GM21360 (cell line): ENCODE measurements around the gene MYBBP1A.

ENCODE experiments used
- ATAC-seq: cut with Tn5 transposase; IDR thresholded peaks from one replicate; pipeline ENCODE4 v1.9.1; 2021; ENCODE audit warnings: mild to moderate bottlenecking, moderate library complexity; ENCODE audit not compliant: unreplicated experiment

The MYBBP1A gene

DNA sequence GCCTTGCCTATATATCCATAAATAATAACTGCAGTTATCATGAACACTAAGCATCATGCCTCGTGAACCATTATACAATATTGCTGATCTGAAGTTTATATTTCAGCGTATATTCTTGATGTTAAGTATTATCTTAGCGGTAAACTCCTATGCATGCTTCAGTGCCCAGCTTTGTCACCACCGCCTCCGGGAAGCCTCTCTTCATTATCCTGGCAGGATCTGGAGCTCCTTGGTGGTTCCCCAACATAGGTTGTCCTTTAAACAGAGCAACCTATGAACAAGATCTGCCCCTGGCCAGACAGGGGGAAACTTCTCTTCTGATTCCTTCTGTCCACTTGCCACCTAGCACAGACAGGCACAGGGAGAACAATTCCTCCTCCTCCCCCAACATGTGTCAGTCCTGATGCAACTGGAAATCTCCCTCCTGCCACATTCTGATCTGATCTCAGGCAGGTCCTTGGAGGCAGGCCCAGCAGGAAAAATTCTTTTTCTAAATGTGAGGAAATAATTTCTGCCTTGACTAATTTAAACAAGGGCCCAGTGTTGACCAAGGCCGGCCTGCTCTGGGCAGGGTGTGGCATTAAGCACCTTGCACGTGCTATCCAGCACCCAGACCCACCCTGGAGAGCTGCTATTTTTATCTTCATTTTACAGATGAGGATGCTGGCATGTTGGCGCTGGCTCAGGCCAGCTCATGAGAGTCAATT, 34.1 kb downstream of the MYBBP1A start:
- no peak for ATAC-seq

DNA sequence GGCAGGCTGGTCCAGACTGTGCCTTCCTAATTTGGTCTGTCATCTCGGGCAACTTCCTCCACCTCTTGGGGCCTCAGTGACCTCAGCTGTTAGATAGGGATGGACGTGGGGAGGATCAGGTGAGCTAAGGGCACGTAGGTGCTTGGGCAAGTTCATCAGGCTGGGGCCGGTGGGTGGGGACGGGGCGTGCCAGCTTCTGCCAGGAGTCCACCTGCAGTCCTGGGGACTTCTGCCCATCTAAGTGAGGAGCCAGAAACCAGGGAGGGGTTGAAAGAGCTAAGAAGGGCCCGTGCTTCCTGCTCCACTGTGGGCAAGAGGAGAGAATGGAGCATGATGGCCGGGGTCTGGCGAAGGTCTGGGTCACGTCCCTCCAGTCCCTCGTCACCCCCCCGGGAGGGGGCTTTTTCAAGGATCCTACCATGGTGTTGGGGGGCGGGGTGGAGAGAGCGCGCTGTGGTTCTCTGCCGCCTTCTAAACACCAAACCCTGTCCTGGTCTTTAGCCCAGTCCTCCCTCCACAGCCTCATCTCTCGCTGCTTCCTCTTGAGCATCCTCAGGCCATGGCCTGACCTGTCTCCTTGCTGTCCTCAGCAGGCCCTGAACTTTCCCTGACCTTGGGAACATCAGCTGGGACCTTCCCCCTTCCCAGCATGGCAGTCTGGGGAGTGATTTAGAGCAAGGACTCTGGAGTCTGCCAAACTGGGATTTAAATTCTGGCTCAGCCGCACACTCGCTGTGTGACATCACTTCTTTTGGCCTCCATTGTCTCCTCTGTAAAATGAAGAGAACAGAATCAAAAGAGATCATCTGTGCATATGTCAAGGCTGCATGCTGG, 34.9 kb downstream of the MYBBP1A start:
- no peak for ATAC-seq

DNA sequence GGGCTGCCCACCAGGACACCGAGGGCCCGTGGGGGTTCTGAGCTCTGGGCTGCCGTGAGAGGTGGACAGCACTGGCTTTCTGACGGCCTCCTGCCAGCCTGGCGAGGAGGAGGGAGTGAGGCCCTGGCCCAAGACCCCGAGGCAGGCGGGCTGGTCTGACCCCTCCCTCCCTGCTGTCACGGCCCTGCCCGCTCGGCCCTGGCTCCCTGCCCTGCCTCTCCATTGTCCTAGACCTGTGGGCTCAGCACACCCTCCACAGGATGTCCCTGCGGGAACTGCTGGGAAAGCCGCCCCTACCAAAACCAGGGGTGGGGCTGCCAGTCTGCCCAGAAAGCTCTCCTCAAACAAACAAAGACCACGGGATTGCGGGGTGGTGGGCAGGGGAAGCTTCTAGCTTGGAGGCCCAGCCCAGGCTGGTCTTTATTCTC, 35.8 kb downstream of the MYBBP1A start:
- no peak for ATAC-seq

DNA sequence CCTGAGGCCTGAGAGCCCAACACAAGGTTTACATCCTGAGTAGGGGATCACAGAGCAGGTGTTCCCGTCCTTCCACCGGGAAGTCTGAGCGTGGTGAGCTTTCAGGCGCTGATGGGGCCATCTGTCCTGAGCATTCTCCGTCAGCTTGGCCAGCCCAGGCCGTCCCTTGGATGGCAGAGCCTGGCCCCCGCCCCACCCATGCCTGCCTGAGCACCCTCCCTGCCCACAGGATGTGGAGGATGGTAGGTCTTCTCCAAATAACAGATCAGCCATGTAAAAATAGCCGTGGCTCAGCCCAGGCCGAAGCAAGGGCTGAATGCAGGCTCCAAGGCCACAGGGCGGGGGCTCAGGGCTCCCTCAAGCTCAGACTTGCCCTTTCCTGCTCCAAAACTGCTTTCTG, 36.3 kb downstream of the MYBBP1A start:
- no peak for ATAC-seq

DNA sequence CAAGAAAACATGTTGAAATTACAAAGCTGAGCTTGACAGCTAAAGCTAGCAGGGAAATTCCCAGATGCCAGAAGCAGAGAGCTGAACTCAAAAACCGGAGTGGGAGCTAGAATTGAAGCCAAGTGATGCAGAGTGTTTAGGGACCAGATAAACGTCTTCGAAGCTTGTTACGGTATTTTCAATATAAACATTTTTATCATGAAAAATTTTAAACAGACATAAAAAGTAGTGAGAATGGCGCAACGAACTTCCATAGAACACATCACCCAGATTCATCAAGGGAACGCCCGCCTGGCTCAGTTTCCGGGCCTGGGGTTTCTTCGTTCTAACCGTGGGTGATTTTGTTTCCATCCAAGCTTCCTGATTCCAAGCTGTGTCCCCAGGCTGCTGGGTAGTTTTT, 38.4 kb downstream of the MYBBP1A start:
- ATAC-seq: no peak

DNA sequence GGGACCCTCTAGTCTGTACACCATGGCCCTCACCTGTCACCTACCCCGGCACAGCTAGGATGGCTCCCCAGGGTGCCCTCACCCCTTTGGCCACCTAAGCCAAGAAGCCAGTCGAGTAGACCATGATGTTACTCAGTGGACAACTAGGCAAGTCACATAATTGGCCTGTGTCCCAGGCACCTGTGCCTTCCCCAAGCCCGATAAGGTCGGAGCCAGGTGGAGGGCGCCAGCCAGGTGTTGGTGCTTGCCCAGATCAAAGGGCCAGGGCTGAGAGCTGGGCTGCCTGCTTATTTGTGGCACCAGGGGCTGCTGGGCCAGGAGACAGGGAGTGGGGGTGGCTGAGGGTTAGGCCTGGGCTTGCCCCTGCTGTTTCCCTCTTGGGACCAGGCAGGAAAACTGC, 39.7 kb downstream of the MYBBP1A start:
- no peak for ATAC-seq

DNA sequence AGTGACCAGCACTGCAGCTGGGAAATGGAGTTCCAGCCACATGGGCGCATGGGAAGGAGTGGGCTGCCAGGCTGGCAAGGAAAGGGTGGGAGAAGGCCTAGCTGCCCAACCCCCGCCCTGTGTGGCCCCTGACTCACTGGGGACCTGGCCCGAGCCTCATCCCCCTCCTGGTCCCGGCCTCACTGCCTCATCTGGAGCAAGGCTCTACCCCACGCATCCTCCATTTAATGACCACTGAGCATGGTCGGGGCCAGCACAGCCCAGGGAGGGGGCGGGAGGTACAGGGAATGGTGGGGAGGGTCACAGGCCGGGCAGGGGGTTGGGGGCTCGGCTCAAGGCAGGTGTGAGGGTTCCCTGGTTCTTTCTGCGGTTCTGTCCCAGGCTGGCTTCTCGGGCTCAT, 40.4 kb downstream of the MYBBP1A start:
- ATAC-seq: no peak

DNA sequence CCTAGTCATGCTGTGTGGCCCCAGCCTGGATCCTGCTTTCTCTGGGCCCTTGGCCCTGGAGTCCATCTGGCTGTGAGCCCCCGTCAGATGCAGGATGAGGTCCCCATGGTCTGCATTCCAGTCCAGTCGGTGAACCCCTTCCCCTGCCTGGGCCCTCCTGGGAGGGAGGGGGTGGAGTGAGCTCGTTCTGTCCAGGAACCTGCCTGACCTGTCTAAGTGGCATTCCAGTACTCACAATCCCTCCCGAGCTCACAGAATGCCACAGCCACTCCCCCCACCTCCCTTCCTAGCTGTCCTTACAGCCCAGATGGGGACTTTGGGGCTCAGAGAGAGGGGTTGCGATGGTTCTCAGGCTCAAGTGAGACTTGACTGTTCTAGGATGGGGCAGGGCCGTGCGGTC, 41.0 kb downstream of the MYBBP1A start:
- no peak for ATAC-seq

DNA sequence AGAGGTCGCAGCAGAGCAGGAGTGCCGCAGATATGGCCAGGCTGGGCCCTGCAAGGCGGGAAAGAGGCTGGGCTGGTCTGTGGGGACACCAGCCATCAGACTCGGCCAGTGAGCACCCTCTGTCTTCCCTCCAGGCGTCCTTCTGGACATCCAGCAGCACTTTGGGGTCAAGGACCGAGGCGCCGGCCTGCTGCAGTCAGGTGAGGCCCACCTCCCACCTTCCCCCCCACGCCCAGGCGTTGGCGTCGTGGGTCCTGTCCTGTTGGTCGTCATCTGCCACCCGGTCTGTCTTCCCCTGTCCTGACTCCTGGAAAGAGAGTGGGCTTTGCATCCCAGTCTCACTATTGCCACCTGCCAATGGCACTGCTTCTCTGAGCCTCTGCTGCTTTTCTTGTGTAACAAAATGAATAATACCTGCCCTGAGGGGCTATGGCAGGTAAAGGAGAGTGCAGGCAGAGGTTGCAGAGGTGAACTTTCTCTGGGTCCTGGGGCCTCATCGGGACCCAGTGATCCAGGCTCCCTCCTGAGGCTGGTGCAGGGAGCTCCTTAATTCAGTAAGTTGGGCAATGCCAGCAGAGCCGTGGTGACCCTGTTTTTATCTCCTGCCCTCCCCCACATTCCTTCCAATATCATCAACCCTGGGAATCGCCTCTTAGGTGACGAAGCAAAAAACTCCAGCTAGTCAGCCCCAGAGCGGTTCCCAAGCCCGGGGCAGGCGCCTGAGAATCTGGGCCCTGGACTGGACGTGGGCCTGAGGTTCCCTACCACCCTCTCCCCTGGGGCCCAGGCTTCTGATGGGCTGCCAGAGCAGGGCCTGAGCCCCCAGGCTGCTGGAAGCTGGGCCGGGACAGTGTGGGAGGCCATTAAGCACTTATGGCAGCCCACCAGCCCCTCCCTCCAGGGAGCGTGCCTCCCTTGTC, 41.8 kb downstream of the MYBBP1A start:
- ATAC-seq: no peak

DNA sequence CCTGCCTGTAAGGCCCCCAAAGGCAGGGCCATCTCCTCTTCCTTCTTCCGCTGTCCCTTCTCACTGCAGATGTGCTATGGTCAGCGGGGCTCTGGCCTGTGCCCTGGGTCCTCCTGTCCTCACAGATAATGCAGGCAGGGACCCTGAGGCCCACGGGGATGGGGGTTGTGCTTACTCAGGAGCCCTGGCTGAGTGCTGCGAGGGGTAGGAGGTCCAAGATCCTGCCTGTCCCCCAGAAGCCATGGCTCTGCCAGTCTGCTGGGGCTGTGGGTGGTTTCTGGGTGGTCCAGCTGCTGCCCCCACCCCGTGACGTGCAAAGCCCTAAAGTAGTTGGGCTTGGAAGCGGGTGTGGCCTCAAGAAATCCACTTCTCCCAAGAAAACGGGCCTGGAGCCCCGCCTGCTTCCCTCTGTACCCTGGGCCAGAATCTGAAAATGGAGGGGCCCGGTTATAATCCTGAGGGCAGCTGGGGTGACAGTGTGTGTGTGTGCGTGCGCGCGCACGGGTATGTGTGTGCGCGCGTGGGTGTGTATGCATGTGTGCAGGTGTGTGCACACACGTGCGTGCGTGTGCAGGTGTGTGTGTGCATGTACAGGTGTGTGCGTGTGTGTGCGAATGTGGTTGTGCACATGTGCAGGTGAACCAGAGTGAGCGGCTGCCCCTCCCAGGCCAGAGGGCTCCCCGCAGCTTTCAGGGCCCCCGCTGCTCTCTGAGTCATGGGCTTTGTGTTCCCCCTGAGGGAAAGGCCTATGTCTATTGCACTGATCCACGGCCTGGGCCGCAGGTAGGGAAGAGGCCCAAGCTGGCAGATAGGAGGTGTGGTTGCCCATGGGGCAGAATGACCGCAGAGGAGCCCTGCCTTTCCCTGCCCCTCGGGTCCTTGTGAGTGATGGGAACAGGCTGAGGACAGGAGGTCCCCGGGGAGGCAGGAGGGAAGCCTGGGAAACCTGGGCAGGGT, 42.8 kb downstream of the MYBBP1A start:
- no peak for ATAC-seq

DNA sequence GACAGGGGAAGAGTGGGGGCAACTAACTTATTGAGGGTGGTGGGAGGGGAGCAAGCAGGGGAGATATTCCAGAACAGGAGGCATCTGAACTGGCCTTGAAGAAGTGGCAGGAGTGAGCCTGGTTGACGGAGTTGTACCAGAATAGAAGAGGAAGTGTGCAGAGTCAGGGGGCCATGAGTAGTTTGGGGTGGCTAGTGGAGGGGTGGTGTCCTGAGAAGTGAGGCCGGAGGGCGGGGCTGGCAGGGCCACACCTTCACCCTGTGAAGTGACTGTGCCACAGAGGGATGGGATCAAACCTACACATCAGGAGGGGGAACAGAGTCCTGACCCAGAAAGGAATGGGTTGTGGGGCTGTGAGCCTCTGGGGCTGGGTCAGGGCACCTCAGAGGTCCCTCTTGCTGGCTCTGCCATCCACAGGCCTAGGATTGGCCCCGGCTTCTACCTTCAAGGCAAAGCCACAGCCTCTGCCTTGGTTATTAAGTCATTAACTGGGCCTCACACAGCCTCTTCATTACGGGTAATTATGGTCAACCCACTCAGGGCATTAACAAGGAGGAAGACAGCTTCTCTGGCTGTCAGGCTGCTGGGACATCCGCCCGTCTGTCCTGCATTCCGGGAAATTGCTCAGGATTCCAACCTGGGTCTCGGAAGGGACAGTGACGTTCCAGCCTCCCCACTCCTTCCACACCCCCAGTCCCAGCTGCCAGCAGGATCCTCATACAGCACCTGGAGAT, 43.8 kb downstream of the MYBBP1A start:
- ATAC-seq: no peak

DNA sequence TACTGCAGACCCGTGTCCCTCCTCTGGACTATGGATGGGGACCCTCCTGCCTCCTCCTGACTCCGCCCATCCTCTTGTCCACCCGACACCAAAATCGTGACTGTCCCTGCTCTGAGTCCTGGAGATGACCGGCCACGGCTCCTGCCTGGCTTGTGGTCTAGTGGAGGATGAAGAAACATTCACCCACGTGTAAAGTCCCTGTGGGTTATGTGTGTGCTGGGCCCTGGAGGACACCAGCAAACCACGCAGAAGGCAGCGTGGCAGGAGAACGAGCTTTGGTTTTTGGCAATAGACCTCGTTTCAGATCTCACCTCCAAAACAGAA, 44.6 kb downstream of the MYBBP1A start:
- no peak for ATAC-seq

DNA sequence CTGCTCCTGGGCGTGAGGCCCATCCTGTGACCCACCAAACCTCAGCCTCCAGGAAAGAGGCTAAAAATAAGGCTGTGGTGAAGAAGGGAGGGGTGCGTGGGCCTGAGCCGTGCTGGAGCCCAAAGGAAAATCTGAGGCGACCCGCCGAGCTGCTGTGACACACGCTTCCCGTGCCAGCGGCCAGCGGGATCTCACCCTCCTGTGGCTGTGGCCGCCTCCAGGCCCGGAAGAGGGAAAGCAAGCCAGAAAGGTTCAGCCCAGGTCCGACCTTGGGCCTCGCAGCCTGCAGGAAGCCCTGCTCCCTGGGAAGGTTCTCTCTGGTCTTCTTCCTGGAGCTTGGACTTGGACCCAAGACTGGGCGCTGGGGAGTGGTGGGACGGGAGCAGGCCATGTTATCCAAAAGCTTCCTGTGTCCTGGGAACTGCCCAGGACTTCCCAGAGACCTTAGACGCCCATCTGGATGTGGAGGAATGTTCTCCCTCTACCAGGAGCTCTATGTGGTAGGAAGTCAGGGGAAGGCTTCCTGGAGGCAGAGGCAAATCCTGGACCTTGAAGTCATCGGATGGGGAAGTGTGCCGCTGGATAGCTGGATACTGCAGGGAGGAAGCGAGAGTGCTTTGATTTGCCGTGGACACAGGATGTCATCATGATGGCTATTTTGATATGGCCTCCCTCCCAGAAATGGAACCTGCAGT, 45.1 kb downstream of the MYBBP1A start:
- no peak for ATAC-seq

DNA sequence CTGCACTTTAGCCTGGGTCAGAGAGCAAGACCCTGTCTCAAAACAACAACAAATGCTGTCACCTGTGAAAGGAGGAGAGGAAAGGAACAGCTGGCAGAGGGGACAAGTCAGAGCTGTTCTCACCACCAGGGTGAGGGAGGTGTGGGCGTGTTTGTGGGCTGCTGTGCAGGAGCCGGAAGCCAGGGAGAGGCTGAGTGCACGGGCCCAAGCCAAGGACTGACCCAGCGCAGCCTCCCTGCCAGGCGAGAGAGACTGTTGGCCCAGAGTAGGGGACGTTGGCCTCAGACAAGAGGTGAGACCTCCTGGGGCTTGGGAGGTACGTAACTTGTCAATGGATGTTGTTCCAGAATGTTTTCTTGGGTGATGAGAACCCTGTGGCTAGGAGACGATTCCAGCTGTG, 45.8 kb downstream of the MYBBP1A start:
- no peak for ATAC-seq

DNA sequence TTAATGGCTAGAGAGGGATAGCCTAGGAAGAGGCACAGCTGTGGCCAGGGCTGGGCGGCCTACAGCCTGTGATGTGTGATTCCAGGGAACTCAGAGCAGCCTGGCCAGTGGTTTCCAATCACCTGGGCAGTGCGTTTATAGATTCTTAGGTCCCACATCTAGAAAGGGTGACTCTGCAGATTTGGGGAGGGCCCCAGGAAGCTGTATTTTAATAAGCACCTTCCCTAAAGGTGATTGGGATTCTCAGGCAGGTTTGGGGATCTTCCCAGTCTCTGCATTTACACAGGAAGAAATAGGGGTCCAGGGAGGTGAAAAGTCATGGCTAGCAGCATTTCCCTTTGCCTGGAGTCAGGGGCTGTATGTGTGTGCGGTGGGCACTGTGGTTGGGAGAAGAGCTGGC, 47.0 kb downstream of the MYBBP1A start:
- ATAC-seq: no peak

DNA sequence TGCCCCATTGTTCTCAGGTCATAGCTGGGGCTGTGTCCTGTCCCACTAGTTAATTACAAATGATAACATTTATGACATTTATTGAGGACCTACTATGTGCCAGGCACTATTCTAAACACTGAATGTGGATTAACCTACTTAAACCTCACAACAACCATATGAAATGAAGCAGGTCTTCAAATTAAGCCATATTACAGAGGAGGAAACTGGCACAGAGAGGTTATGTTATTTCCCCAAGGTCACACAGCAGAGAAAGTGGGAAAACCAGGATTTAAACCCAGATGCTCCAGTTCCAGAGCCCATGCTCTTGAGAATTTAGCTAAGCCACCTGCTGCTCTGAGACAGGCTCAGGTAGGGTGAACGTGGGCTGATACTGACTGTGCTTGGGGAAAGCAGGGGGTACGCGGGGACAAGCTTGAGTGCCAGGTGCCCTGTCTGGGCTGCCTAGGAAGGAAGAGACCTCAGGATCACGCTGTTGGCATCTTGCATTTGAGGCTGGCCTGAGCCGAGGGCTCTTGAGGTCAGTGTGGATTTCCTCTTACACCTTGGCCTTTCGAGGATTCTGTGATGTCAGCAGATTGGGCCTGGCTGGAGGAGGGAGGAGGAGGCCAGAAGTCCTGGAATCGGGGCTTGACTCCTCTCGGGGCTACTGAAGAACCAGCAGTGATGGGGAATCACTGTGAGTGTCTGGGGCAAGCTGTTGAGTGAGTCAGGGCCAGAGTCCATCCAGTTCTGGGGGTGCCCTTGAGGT, 47.6 kb downstream of the MYBBP1A start:
- ATAC-seq: no peak

DNA sequence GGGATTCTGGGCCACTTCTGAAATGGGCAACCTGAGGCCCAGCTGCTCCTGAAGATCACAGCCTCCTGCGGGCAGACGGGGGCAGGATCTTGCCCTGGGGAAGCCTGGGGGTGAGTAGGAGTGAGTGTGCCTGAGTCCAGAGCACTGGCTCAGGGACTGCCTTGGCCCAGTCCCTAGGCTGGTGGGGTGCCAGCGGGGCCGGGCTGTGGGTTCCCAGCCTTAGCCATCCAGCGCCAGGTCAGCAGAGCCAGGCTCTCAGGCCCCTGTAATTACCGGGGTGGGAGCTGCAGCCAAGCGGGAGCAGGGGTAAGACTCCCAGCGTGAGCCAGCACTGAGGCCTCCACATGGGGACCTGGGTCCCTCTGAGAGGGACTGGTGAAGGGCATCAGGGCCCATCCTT, 48.3 kb downstream of the MYBBP1A start:
- ATAC-seq: no peak

DNA sequence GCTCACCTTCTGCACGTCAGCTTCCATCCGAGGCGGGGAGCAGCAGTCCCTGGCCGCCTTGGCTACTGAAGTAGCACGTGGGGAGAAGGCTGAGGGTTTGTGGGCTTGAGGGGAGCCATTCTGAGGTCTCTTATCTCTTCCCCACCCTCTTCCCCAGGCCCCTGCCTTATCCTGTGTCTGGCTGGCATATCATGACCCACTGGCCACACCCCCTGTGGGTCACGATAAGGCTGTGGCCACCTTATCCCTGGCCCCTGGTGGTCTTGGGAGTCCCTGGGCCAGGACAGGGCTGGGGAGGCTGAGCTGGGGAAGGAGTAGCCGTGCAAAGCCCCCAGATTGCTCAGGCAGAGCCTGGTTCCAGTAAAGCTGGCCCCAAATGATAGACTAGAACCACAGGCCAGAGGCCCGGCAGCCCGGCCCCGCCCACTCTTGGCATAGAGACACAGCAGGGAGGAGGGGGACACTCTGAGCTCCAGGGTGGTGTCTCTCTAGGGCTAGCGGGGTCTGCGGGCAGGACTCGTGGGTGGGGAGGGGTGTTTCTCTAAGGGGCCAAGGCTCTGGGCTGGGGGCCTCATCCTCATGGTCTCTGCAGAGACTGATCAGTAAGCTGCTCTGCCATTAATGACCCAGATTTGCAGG, 48.9 kb downstream of the MYBBP1A start:
- ATAC-seq: no peak
